H1 (cell line): ENCODE measurements around the gene IPO9. TPM values are rescaled to one million over a fixed set of nuclear protein-coding genes. Genes with fewer than 3 reads are reported as not detected.

ENCODE experiments used
- CTCF ChIA-PET: fragments of 300-600 bp; sonication (Branson Sonifier 250); formaldehyde crosslinking; loops from one replicate; lab custom pipeline; 2021; ENCODE audit not compliant: partially characterized antibody; lab: Charles Lee
- POLR2A ChIA-PET: fragments of 300-600 bp; sonication (Branson Sonifier 250); formaldehyde crosslinking; loops from one replicate; lab custom pipeline; 2021; ENCODE audit warnings: inconsistent platforms; ENCODE audit not compliant: partially characterized antibody; lab: Charles Lee
- DNase-seq, 2 experiments: peaks; one replicate each; pipeline versions ENCODE4 v3.0.0 to v3.0.0-alpha.2; 2010 to 2022; ENCODE audit warnings: low spot score in 2 of 2, low read depth in 1 of 2, mixed read lengths in 1 of 2
- FAIRE-seq: peaks from 2 replicates; lab custom pipeline; 2011; peaks lifted over from hg19 to GRCh38; lab: Jason Lieb, UNC
- H2AFZ ChIP-seq: 2 replicates; pipeline ENCODE4 v1.8.1; 2012; ENCODE audit warnings: low read length, inconsistent platforms
- H2AK5ac ChIP-seq: 2 replicates; pipeline ENCODE4 v1.6.1; 2013; ENCODE audit warnings: low read depth, low read length
- H2BK120ac ChIP-seq: replicated peaks from 2 replicates; pipeline ENCODE3; 2013; ENCODE audit warnings: low read depth, low read length, inconsistent platforms
- H2BK12ac ChIP-seq: 2 replicates; pipeline ENCODE4 v1.6.1; 2013; ENCODE audit warnings: low read depth, low read length
- H2BK15ac ChIP-seq: 2 replicates; pipeline ENCODE4 v1.6.1; 2013; ENCODE audit warnings: low read length
- H2BK20ac ChIP-seq: 2 replicates; pipeline ENCODE4 v1.6.1; 2013; ENCODE audit warnings: low read length
- H2BK5ac ChIP-seq: 2 replicates; pipeline ENCODE4 v1.6.1; 2013; ENCODE audit warnings: low read depth, low read length
- H3K14ac ChIP-seq: 2 replicates; pipeline ENCODE4 v1.6.1; 2013; ENCODE audit warnings: inconsistent platforms; ENCODE audit not compliant: insufficient read length
- H3K18ac ChIP-seq: 2 replicates; pipeline ENCODE4 v1.6.1; 2013; ENCODE audit warnings: low read length; ENCODE audit errors: extremely low read depth
- H3K23ac ChIP-seq: 2 replicates; pipeline ENCODE4 v1.6.1; 2013; ENCODE audit warnings: inconsistent platforms; ENCODE audit not compliant: insufficient read length
- H3K23me2 ChIP-seq: 2 replicates; pipeline ENCODE4 v1.6.1; 2013; ENCODE audit warnings: low read depth, low read length
- H3K27ac ChIP-seq: 2 replicates; pipeline ENCODE4 v1.6.1; 2011; ENCODE audit warnings: low read depth, low read length, inconsistent platforms
- H3K27me3 ChIP-seq, 4 experiments: replicated peaks in 1 of 4; 1 replicate in 1 of 4; 2 replicates in 3 of 4; pipeline versions ENCODE4 v1.6.1 to v1.8.1; 2011 to 2013; ENCODE audit warnings: low read length in 3 of 4, mild to moderate bottlenecking in 3 of 4, inconsistent platforms in 2 of 4, mixed read lengths in 2 of 4, moderate library complexity in 1 of 4; ENCODE audit not compliant: control insufficient read depth in 3 of 4, insufficient read depth in 3 of 4; ENCODE audit errors: extremely low read depth in 1 of 4
- H3K36me3 ChIP-seq, 4 experiments: 2 replicates each; pipeline versions ENCODE4 v1.6.1 to v1.8.1; 2011 to 2013; ENCODE audit warnings: mild to moderate bottlenecking in 4 of 4, low read length in 3 of 4, moderate library complexity in 2 of 4, control low read depth in 1 of 4, inconsistent platforms in 1 of 4; ENCODE audit not compliant: insufficient read depth in 4 of 4, control insufficient read depth in 2 of 4
- H3K4ac ChIP-seq: replicated peaks from 2 replicates; pipeline ENCODE3; 2013; ENCODE audit warnings: low read length, low read depth, mixed read lengths, inconsistent platforms; ENCODE audit not compliant: insufficient read length
- H3K4me1 ChIP-seq, 4 experiments: replicated peaks in 1 of 4; 1 replicate in 1 of 4; 2 replicates in 3 of 4; pipeline versions ENCODE4 v1.6.1 to v1.8.1; 2011 to 2013; ENCODE audit warnings: low read length in 3 of 4, inconsistent platforms in 2 of 4, mixed read lengths in 1 of 4; ENCODE audit not compliant: insufficient read depth in 4 of 4, control insufficient read depth in 3 of 4
- H3K4me2 ChIP-seq, 2 experiments: 2 replicates each; pipeline versions ENCODE4 v1.6.1 to v1.8.1; 2011 to 2013; ENCODE audit warnings: low read depth in 2 of 2, low read length in 2 of 2, control low read depth in 1 of 2, inconsistent platforms in 1 of 2, mild to moderate bottlenecking in 1 of 2; ENCODE audit not compliant: insufficient read depth in 1 of 2
- H3K4me3 ChIP-seq, 4 experiments: fragments of 200-600, 300-600 bp in 1 of 4; sonication (generic), shearing (Covaris generic), sonication (Bioruptor Twin) in 1 of 4; 2 replicates each; pipeline versions ENCODE4 v1.5.1 to v1.8.1; 2011 to 2016; ENCODE audit warnings: low read length in 4 of 4, low read depth in 3 of 4, control low read depth in 2 of 4, inconsistent platforms in 2 of 4, mild to moderate bottlenecking in 2 of 4, mixed read lengths in 1 of 4, moderate library complexity in 1 of 4; ENCODE audit not compliant: insufficient read depth in 2 of 4; ENCODE audit errors: extremely low read depth in 1 of 4
- H3K56ac ChIP-seq: replicated peaks from 2 replicates; pipeline ENCODE3; 2013; ENCODE audit warnings: low read depth, mild to moderate bottlenecking, mixed read lengths, low read length, inconsistent platforms; ENCODE audit not compliant: insufficient read length
- H3K79me1 ChIP-seq: 2 replicates; pipeline ENCODE4 v1.6.1; 2013; ENCODE audit warnings: low read depth, low read length, control low read depth
- H3K79me2 ChIP-seq, 2 experiments: 2 replicates each; pipeline versions ENCODE4 v1.6.1 to v1.8.1; 2012 to 2013; ENCODE audit warnings: low read length in 2 of 2, mild to moderate bottlenecking in 2 of 2, inconsistent platforms in 1 of 2; ENCODE audit not compliant: insufficient read depth in 2 of 2, control insufficient read depth in 1 of 2
- H3K9ac ChIP-seq, 4 experiments: replicated peaks in 1 of 4; 1 replicate in 1 of 4; 2 replicates in 3 of 4; pipeline versions ENCODE4 v1.6.1 to v1.8.1; 2011 to 2013; ENCODE audit warnings: low read depth in 3 of 4, low read length in 3 of 4, control low read depth in 2 of 4, mild to moderate bottlenecking in 2 of 4, moderate library complexity in 2 of 4, inconsistent platforms in 1 of 4; ENCODE audit errors: extremely low read depth in 1 of 4
- H3K9me3 ChIP-seq, 2 experiments: 2 replicates each; pipeline versions ENCODE4 v1.6.1 to v1.8.1; 2012 to 2013; ENCODE audit warnings: mild to moderate bottlenecking in 2 of 2, moderate library complexity in 2 of 2, control low read depth in 1 of 2, inconsistent platforms in 1 of 2, low read depth in 1 of 2, low read length in 1 of 2, mixed read lengths in 1 of 2; ENCODE audit not compliant: insufficient read depth in 2 of 2
- H4K20me1 ChIP-seq, 2 experiments: replicated peaks in 1 of 2; 2 replicates each; pipeline versions ENCODE3 to v1.8.1; 2011 to 2013; ENCODE audit warnings: inconsistent platforms in 2 of 2, low read length in 2 of 2, mild to moderate bottlenecking in 1 of 2; ENCODE audit not compliant: insufficient read depth in 2 of 2, control insufficient read depth in 1 of 2
- H4K5ac ChIP-seq: 2 replicates; pipeline ENCODE4 v1.6.1; 2013; ENCODE audit warnings: low read length, low read depth, mixed read lengths, inconsistent platforms; ENCODE audit not compliant: insufficient read length
- H4K8ac ChIP-seq: 2 replicates; pipeline ENCODE4 v1.8.0; 2013; ENCODE audit warnings: mild to moderate bottlenecking, moderate library complexity, low read length, inconsistent platforms; ENCODE audit not compliant: insufficient read depth; ENCODE audit errors: extremely low read depth
- H4K91ac ChIP-seq: replicated peaks from 2 replicates; pipeline ENCODE3; 2013; ENCODE audit warnings: low read length, mixed read lengths, inconsistent platforms; ENCODE audit not compliant: insufficient read length
- CHD1 ChIP-seq: IDR thresholded peaks from 2 replicates; pipeline ENCODE4 v1.6.1; 2012; ENCODE audit warnings: low read depth, low read length, improper control_type of control experiment
- CTCF ChIP-seq, 3 experiments: IDR thresholded peaks; 1 replicate in 2 of 3; 2 replicates in 1 of 3; pipeline versions ENCODE4 v1.5.1 to v1.6.1; 2011; ENCODE audit warnings: low read length in 3 of 3, mild to moderate bottlenecking in 3 of 3, inconsistent platforms in 2 of 3, low read depth in 1 of 3, moderate library complexity in 1 of 3; ENCODE audit not compliant: insufficient read depth in 1 of 3; ENCODE audit errors: control extremely low read depth in 1 of 3
- FOSL1 ChIP-seq: IDR thresholded peaks from 2 replicates; pipeline ENCODE4 v1.6.1; 2011; ENCODE audit warnings: mild to moderate bottlenecking, low read depth, low read length, moderate library complexity; ENCODE audit not compliant: insufficient read depth
- POLR2A ChIP-seq, 2 experiments: IDR thresholded peaks; 1 replicate in 1 of 2; 2 replicates in 1 of 2; pipeline ENCODE4 v1.6.1; 2011; ENCODE audit warnings: low read depth in 2 of 2, low read length in 2 of 2, mild to moderate bottlenecking in 2 of 2; ENCODE audit errors: control extremely low read depth in 1 of 2
- POLR2AphosphoS5 ChIP-seq: IDR thresholded peaks from 2 replicates; pipeline ENCODE4 v1.6.1; 2011; ENCODE audit warnings: low read depth, low read length
- POU5F1 ChIP-seq: IDR thresholded peaks from 2 replicates; pipeline ENCODE4 v1.6.1; 2011; ENCODE audit warnings: low read depth, mild to moderate bottlenecking, low read length, moderate library complexity
- RXRA ChIP-seq: IDR thresholded peaks from 2 replicates; pipeline ENCODE4 v1.6.1; 2011; ENCODE audit warnings: low read depth, mild to moderate bottlenecking, low read length, moderate library complexity; ENCODE audit not compliant: insufficient read depth
- TAF1 ChIP-seq: IDR thresholded peaks from 2 replicates; pipeline ENCODE4 v1.6.1; 2011; ENCODE audit warnings: mild to moderate bottlenecking, low read depth, low read length
- TAF7 ChIP-seq: optimal IDR thresholded peaks from 2 replicates; pipeline ENCODE3; 2011; ENCODE audit warnings: low read depth, mild to moderate bottlenecking, inconsistent platforms, low read length, moderate library complexity, borderline replicate concordance
- WGBS, 2 experiments: shearing (Covaris generic) in 1 of 2; methylation state at CpG; one replicate each; pipeline versions ENCODE4 v1.1.6 to v1.1.7; 2013 to 2015; ENCODE audit warnings: low lambda C conversion rate in 2 of 2, mixed read lengths in 2 of 2, inconsistent platforms in 1 of 2, low coverage in 1 of 2, missing lambda C conversion rate in 1 of 2; ENCODE audit not compliant: insufficient replicate concordance in 2 of 2, insufficient coverage in 1 of 2, insufficient read length in 1 of 2; ENCODE audit errors: extremely low coverage in 1 of 2, missing lambda C conversion rate in 1 of 2; 5-methylcytosine and 5-hydroxymethylcytosine counted together
- polyA plus RNA-seq, 7 experiments: library from polyadenylated mRNA; depleted of rRNA in 3 of 7; stranded (reverse) in 5 of 7; unstranded in 2 of 7; fragments of >200 nt in 5 of 7; fragments of 200-250 nt in 2 of 7; gene quantifications; 1 replicate in 5 of 7; 2 replicates in 1 of 7; 4 replicates in 1 of 7; pipeline versions ENCODE4 v1.2.1 to v1.2.3, GENCODE V29; 2011 to 2013; ENCODE audit warnings: missing spikeins in 2 of 7, mixed read lengths in 2 of 7
- total RNA-seq: library from RNA; stranded (reverse); fragmentation: NEBNext Ultra II Directional; extraction: Animal tissue kit (Norgen Biotek cat#: 25700); gene quantifications from 2 replicates; pipeline ENCODE4 v1.2.1, GENCODE V29; 2021
- TF ChIP-seq, protein P1 (sequence below): IDR thresholded peaks from 2 replicates; pipeline ENCODE4 v1.6.1; 2012; ENCODE audit warnings: low read length, inconsistent platforms

The IPO9 gene
- total and polyA plus RNA-seq, 2 of the 8 experiments (the other 6 are each of a cell fraction or from before 2014, with no cell fraction given) = 61.0 to 122 TPM

DNA sequence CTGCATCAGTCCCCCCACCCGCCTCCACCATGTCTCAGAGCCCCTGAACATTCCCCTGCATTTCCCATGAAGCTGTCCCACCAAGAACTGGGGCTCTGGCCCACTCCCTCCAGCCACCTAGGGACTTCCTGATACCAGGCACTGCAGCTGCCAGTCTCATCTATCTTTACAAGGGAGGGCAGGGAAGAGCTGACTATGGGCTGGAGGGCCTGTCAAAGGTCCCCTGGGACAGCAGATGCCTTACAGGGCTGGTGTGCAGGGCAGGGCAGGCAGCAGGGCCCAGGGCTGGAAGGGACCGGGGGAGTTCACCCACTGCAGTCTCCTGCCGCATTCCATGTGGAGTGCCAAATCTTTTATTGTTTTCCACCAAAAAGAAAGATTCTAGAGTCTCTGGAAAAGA, 77.4 kb downstream of the IPO9 start:
- Histone ChIP-seq H2BK20ac (no peak overlapping the region), H3K23ac (no peak overlapping the region), H3K27ac (no peak overlapping the region), H3K14ac (no peak overlapping the region), H3K4me3 (no peak overlapping the region), H2BK5ac (no peak overlapping the region), H3K4me2 (no peak overlapping the region), H4K5ac (no peak overlapping the region), H3K56ac (no peak overlapping the region), H2BK120ac (no peak overlapping the region), H3K4me1 (no peaks in the 10 kb centered on the region), H2AK5ac (no peak overlapping the region), H4K8ac (no peak overlapping the region; the same call in 1 of the 2 replicates), H3K79me1 (no peaks in the 10 kb centered on the region), H2AFZ (no peak overlapping the region), H4K20me1 (no peaks in the 10 kb centered on the region), H4K91ac (no peak overlapping the region), H3K9ac (no peak overlapping the region), H3K79me2 (no peaks in the 10 kb centered on the region), H3K36me3 (no peaks in the 10 kb centered on the region), H3K4ac (no peak overlapping the region), H3K18ac (no peak overlapping the region), H3K23me2 (no peaks in the 10 kb centered on the region), H3K9me3 (no peaks in the 10 kb centered on the region), H2BK15ac (no peak overlapping the region), H3K27me3 (no peaks in the 10 kb centered on the region; a peak in 1 of 7 replicates), H2BK12ac (no peak overlapping the region)
- no peak for DNase-seq
- FAIRE-seq = no peak
- WGBS, 2 experiments = 95% methylated on average over 3 of the region's 3 CpGs; no CpG with 5 or more reads in 1 of the 2 experiments
- POLR2A ChIA-PET = interaction anchor here (0.7 to 1.8 kb wide), 6 partner anchors 8 to 226 kb away, joined by 3 to 5 read pairs (median 4); partner anchors contain the start of gene TIMM17A
- CTCF ChIA-PET = interaction anchor here (1.0 to 12.4 kb wide), 5 partner anchors 11 to 212 kb away, joined by 3 to 147 read pairs (median 7); no protein-coding TSS in a partner anchor
- TF ChIP-seq FOSL1 (no peak), TAF1 (no peak), TAF7 (no peak), POU5F1 (no peak), POLR2AphosphoS5 (no peak), CHD1 (no peak), RXRA (no peak), POLR2A (IDR thresholded peaks at IDR 0.05; ENCODE audit: control extremely low read depth in 1 of 2, low read depth in 2 of 2, low read length in 2 of 2) (no peak), CTCF (IDR thresholded peaks at IDR 0.05; ENCODE audit: control extremely low read depth in 1 of 3, insufficient read depth in 1 of 3, low read depth in 1 of 3, low read length in 3 of 3) (no peak)
- TF ChIP-seq, protein P1, sequence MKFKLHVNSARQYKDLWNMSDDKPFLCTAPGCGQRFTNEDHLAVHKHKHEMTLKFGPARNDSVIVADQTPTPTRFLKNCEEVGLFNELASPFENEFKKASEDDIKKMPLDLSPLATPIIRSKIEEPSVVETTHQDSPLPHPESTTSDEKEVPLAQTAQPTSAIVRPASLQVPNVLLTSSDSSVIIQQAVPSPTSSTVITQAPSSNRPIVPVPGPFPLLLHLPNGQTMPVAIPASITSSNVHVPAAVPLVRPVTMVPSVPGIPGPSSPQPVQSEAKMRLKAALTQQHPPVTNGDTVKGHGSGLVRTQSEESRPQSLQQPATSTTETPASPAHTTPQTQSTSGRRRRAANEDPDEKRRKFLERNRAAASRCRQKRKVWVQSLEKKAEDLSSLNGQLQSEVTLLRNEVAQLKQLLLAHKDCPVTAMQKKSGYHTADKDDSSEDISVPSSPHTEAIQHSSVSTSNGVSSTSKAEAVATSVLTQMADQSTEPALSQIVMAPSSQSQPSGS = no peak
